HCT116 (cell line): ENCODE measurements around the gene TPK1.

Experiments used
- CEBPB ChIP-seq: IDR thresholded peaks from 2 replicates; pipeline ENCODE4 v1.6.1; 2012; ENCODE audit warnings: low read depth
- CTCF ChIP-seq, 3 experiments: fragments of 200-600 bp in 1 of 3; sonication (generic) in 1 of 3; IDR thresholded peaks in 2 of 3; conservative IDR thresholded peaks in 1 of 3; 2 replicates each; pipeline ENCODE4 v1.5.1; 2012 to 2017; ENCODE audit warnings: low read depth in 2 of 3, low read length in 2 of 3, antibody characterized with exemption in 1 of 3, borderline replicate concordance in 1 of 3, control low read depth in 1 of 3, mild to moderate bottlenecking in 1 of 3, mixed read lengths in 1 of 3, mixed run types in 1 of 3, moderate library complexity in 1 of 3; ENCODE audit not compliant: insufficient read depth in 1 of 3
- EGR1 ChIP-seq: IDR thresholded peaks from 2 replicates; pipeline ENCODE4 v1.6.1; 2012; ENCODE audit warnings: low read depth
- EZH2 ChIP-seq: fragments of 200-600 bp; sonication (generic); IDR thresholded peaks from 2 replicates; pipeline ENCODE4 v1.6.1; 2017; ENCODE audit warnings: antibody characterized with exemption, mixed run types
- EZH2phosphoT487 ChIP-seq: fragments of 200-600 bp; IDR thresholded peaks from 2 replicates; pipeline ENCODE4 v1.6.1; 2018; ENCODE audit warnings: antibody characterized with exemption, borderline replicate concordance
- POLR2A ChIP-seq: IDR thresholded peaks from 2 replicates; pipeline ENCODE4 v1.7.0; 2011; ENCODE audit warnings: borderline replicate concordance; ENCODE audit not compliant: insufficient read depth, insufficient read length; ENCODE audit errors: extremely low read depth
- POLR2AphosphoS5 ChIP-seq: IDR thresholded peaks from 2 replicates; pipeline ENCODE4 v1.6.1; 2011; ENCODE audit warnings: mild to moderate bottlenecking, low read depth, low read length, moderate library complexity
- RAD21 ChIP-seq: IDR thresholded peaks from 2 replicates; pipeline ENCODE4 v1.6.1; 2012; ENCODE audit warnings: low read depth, mild to moderate bottlenecking
- REST ChIP-seq: IDR thresholded peaks from 2 replicates; pipeline ENCODE4 v1.6.1; 2012; ENCODE audit warnings: low read depth
- SIN3A ChIP-seq: IDR thresholded peaks from 2 replicates; pipeline ENCODE4 v1.6.1; 2012; ENCODE audit warnings: low read depth
- SP1 ChIP-seq: IDR thresholded peaks from 2 replicates; pipeline ENCODE4 v1.6.1; 2012; ENCODE audit warnings: low read depth
- SRF ChIP-seq: IDR thresholded peaks from 2 replicates; pipeline ENCODE4 v1.6.1; 2012; ENCODE audit warnings: low read depth
- ZBTB33 ChIP-seq: IDR thresholded peaks from 2 replicates; pipeline ENCODE4 v1.6.1; 2011; ENCODE audit warnings: mild to moderate bottlenecking, low read length, moderate library complexity; ENCODE audit not compliant: insufficient replicate concordance; ENCODE audit errors: extremely low read depth
- ZNF274 ChIP-seq: fragments of 200-500 bp; sonication (Bioruptor generic); IDR thresholded peaks from 2 replicates; pipeline ENCODE4 v1.6.1; 2014; ENCODE audit warnings: mild to moderate bottlenecking, low read depth, low read length, inconsistent platforms

GRCh38 chr7:144487901-144488300 is 348.0 kb downstream of the TPK1 start:
- no peak for TF ChIP-seq CTCF (IDR thresholded peaks at IDR 0.05 in 2 of 3, conservative IDR thresholded peaks at IDR 0.05 in 1 of 3; ENCODE audit: borderline replicate concordance in 1 of 3, insufficient read depth in 1 of 3, low read depth in 2 of 3, low read length in 2 of 3)
- no peak for TF ChIP-seq POLR2A
- no peak for TF ChIP-seq POLR2AphosphoS5
- no peak for TF ChIP-seq EGR1
- no peak for TF ChIP-seq EZH2
- TF ChIP-seq ZNF274: no peak
- no peak for TF ChIP-seq SP1
- TF ChIP-seq EZH2phosphoT487: no peak
- TF ChIP-seq SIN3A: no peak
- TF ChIP-seq REST: no peak
- TF ChIP-seq ZBTB33: no peak
- TF ChIP-seq SRF: no peak
- no peak for TF ChIP-seq RAD21
- no peak for TF ChIP-seq CEBPB
